BE2C (cell line): Measurements from ENCODE around the gene CD320.
"Not testable (repeated sequence)": the region's sequence is repeated elsewhere in the genome, so short reads cannot be mapped to it uniquely, and the experiment has no call there.

Source experiments
- DNase-seq: peaks from one replicate; pipeline ENCODE4 v3.0.0-alpha.2; 2020
- H3K27me3 ChIP-seq: fragments of 250-450 bp; sonication (Bioruptor Pico); 2 replicates; pipeline ENCODE4 v1.5.1; 2020; ENCODE audit warnings: mild to moderate bottlenecking
- H3K36me3 ChIP-seq: fragments of 250-450 bp; sonication (Bioruptor Pico); 2 replicates; pipeline ENCODE4 v1.5.1; 2020; ENCODE audit warnings: mild to moderate bottlenecking
- H3K4me1 ChIP-seq: fragments of 250-450 bp; sonication (Bioruptor Pico); 2 replicates; pipeline ENCODE4 v1.5.1; 2020
- H3K4me3 ChIP-seq: 2 replicates; pipeline ENCODE4 v1.5.1; 2011; ENCODE audit warnings: low read depth, low read length
- H3K9me3 ChIP-seq: fragments of 250-450 bp; sonication (Bioruptor Pico); 2 replicates; pipeline ENCODE4 v1.5.1; 2020
- CTCF ChIP-seq: IDR thresholded peaks from 2 replicates; pipeline ENCODE4 v1.5.1; 2012; ENCODE audit warnings: mild to moderate bottlenecking, low read depth, low read length

Gene CD320

GRCh38 chr19:8343483-8343844 lies 35.3 kb upstream of the CD320 start:
- H3K27me3 ChIP-seq, result peaks cover 56% of the 10 kb centered on the region
- DNase-seq, result no peak
- no peaks in the 10 kb centered on the region; the same call in 1 of the 2 replicates for H3K4me1 ChIP-seq
- no peak overlapping the region for H3K4me3 ChIP-seq
- no peak for TF ChIP-seq CTCF
- H3K36me3 ChIP-seq, result no peaks in the 10 kb centered on the region
- H3K9me3 ChIP-seq, result no peaks in the 10 kb centered on the region

GRCh38 chr19:8342684-8343482 lies 34.7 kb upstream of the CD320 start, which contains the start of gene KANK3:
KANK3 (minus strand) TSS chr19:8343262; CDS start chr19:8337828, 5,434 bp downstream.
- H3K9me3 ChIP-seq, result no peaks in the 10 kb centered on the region
- DNase-seq, result peak; percentile 96
- peak within 1 kb of the TSS; percentile 31; the same call in 1 of the 2 replicates for H3K4me3 ChIP-seq
- no peak for TF ChIP-seq CTCF
- H3K36me3 ChIP-seq, result no peaks in the 10 kb centered on the region
- H3K27me3 ChIP-seq, result peaks cover 62% of the 10 kb centered on the region
- H3K4me1 ChIP-seq, result no peaks in the 10 kb centered on the region; the same call in 1 of the 2 replicates

- no peak overlapping the region for H3K4me3 ChIP-seq
- no peak for DNase-seq
- no peaks in the 10 kb centered on the region for H3K4me1 ChIP-seq
- no peaks in the 10 kb centered on the region for H3K36me3 ChIP-seq
- no peaks in the 10 kb centered on the region for H3K9me3 ChIP-seq
- peaks cover 68% of the 10 kb centered on the region for H3K27me3 ChIP-seq
- no peak for TF ChIP-seq CTCF
Observed at GRCh38 chr19:8342316-8342683, 34.1 kb upstream of the CD320 start.

GRCh38 chr19:8341504-8341903 lies 33.3 kb upstream of the CD320 start:
- peaks cover 72% of the 10 kb centered on the region for H3K27me3 ChIP-seq

GRCh38 chr19:8340341-8341096 lies 32.4 kb upstream of the CD320 start:
- H3K27me3 ChIP-seq, result peaks cover 81% of the 10 kb centered on the region
- H3K4me1 ChIP-seq, result no peaks in the 10 kb centered on the region
- no peak for DNase-seq
- peak; percentile 28; the same call in 1 of the 2 replicates for TF ChIP-seq CTCF
- no peak overlapping the region for H3K4me3 ChIP-seq
- no peaks in the 10 kb centered on the region for H3K36me3 ChIP-seq
- H3K9me3 ChIP-seq, result 0 out of 2 replicates have a peak, but pooled peaks cover 4% of the 10 kb centered on the region

More at GRCh38 chr19:8341504-8341903, 33.3 kb upstream of the CD320 start:
- not testable (repeated sequence) for DNase-seq, H3K4me3 ChIP-seq, H3K36me3 ChIP-seq, H3K4me1 ChIP-seq, H3K9me3 ChIP-seq

GRCh38 chr19:8338835-8339234 lies 30.7 kb upstream of the CD320 start:
- 0 out of 2 replicates have a peak, but pooled peaks cover 5% of the 10 kb centered on the region for H3K9me3 ChIP-seq
- no peak for TF ChIP-seq CTCF
- peaks cover 87% of the 10 kb centered on the region for H3K27me3 ChIP-seq
- DNase-seq, result no peak
- no peaks in the 10 kb centered on the region for H3K4me1 ChIP-seq
- no peaks in the 10 kb centered on the region for H3K36me3 ChIP-seq
- no peak overlapping the region for H3K4me3 ChIP-seq
